ENCODE measurements around the gene KIF23. TPM values are rescaled to one million over a fixed set of nuclear protein-coding genes. Genes with fewer than 3 reads are reported as not detected.
"Not testable (repeated sequence)": the region's sequence is repeated elsewhere in the genome, so short reads cannot be mapped to it uniquely, and the experiment has no call there.

Gene KIF23
- total RNA-seq, 2 experiments from 2014 or later = 55.6 to 63.1 TPM

GRCh38 chr15:69443032-69443611, 29.0 kb downstream of the KIF23 start:
- ChIA-PET CTCF (interaction anchor here (0.6 to 1.1 kb wide), 3 partner anchors 20 to 993 kb away, joined by 3 to 5 read pairs (median 3); no protein-coding TSS in a partner anchor), POLR2A (interaction anchor here (0.6 to 1.7 kb wide), 4 partner anchors 9 to 388 kb away, joined by 3 to 19 read pairs (median 4); partner anchors contain the start of gene RPLP1)
- no peaks in the 10 kb centered on the region for H3K27me3 Mint-ChIP-seq
- H3K36me3 Mint-ChIP-seq = peaks cover 54% of the 10 kb centered on the region
- H3K4me1 Mint-ChIP-seq (ENCODE audit: low read depth) = peaks cover 17% of the 10 kb centered on the region
- intact Hi-C loops (cut with micrococcal nuclease) = loop anchor here (1.0 kb wide), 1 partner anchor 29 kb away; the partner anchor contains the start of gene KIF23
- no peak overlapping the region for H3K4me3 Mint-ChIP-seq
- H3K27ac Mint-ChIP-seq = peak overlapping the region; percentile 73
- H3K9me3 Mint-ChIP-seq = no peaks in the 10 kb centered on the region
- DNase-seq = no peak

GRCh38 chr15:69444686-69445085, 30.5 kb downstream of the KIF23 start:
- H3K9me3 Mint-ChIP-seq = no peaks in the 10 kb centered on the region
- no peak overlapping the region for H3K27ac Mint-ChIP-seq
- peaks cover 17% of the 10 kb centered on the region for H3K4me1 Mint-ChIP-seq (ENCODE audit: low read depth)
- DNase-seq = no peak
- intact Hi-C loops (cut with micrococcal nuclease) = no loop called here
- H3K4me3 Mint-ChIP-seq = no peak overlapping the region
- ChIA-PET CTCF (no interaction called here), POLR2A (no interaction called here)
- H3K36me3 Mint-ChIP-seq = peaks cover 46% of the 10 kb centered on the region
- no peaks in the 10 kb centered on the region for H3K27me3 Mint-ChIP-seq

- Mint-ChIP-seq H3K4me1 (ENCODE audit: low read depth) (peaks cover 20% of the 10 kb centered on the region), H3K9me3 (no peaks in the 10 kb centered on the region), H3K36me3 (peaks cover 33% of the 10 kb centered on the region), H3K27me3 (no peaks in the 10 kb centered on the region), H3K4me3 (no peak overlapping the region), H3K27ac (no peak overlapping the region)
- ChIA-PET CTCF (interaction anchor here (1.8 to 2.0 kb wide), 2 partner anchors 16 to 53 kb away, joined by 5 to 8 read pairs; no protein-coding TSS in a partner anchor), POLR2A (no interaction called here)
- intact Hi-C loops (cut with micrococcal nuclease) = no loop called here
- no peak for DNase-seq
Measured at GRCh38 chr15:69446953-69447352, 32.8 kb downstream of the KIF23 start.

- intact Hi-C loops (cut with micrococcal nuclease) = loop anchor here (5.0 kb wide), 2 partner anchors 633 to 647 kb away; partner anchors contain the start of gene TLE3
- DNase-seq, POLR2A ChIA-PET, H3K9me3 Mint-ChIP-seq, H3K4me3 Mint-ChIP-seq, H3K27me3 Mint-ChIP-seq, H3K27ac Mint-ChIP-seq: not testable (repeated sequence)
- Mint-ChIP-seq H3K4me1 (ENCODE audit: low read depth) (peaks cover 12% of the 10 kb centered on the region), H3K36me3 (peaks cover 49% of the 10 kb centered on the region)
- CTCF ChIA-PET = interaction anchor here (2.3 kb wide), 1 partner anchor 13 kb away, joined by 11 read pairs; no protein-coding TSS in a partner anchor
Measured at GRCh38 chr15:69450221-69450620, 36.1 kb downstream of the KIF23 start.

- Mint-ChIP-seq H3K27ac (peak overlapping the region; percentile 95), H3K36me3 (peaks cover 51% of the 10 kb centered on the region), H3K4me3 (peak overlapping the region; percentile 93), H3K27me3 (no peaks in the 10 kb centered on the region), H3K4me1 (ENCODE audit: low read depth) (peaks cover 21% of the 10 kb centered on the region), H3K9me3 (no peaks in the 10 kb centered on the region)
- ChIA-PET POLR2A (interaction anchor here (0.7 to 4.2 kb wide), 13 partner anchors 8 to 646 kb away, joined by 3 to 105 read pairs (median 11); partner anchors contain the start of genes GLCE, KIF23 and TLE3), CTCF (interaction anchor here (0.6 to 4.5 kb wide), 5 partner anchors 11 to 56 kb away, joined by 3 to 74 read pairs (median 13); no protein-coding TSS in a partner anchor)
- no peak for DNase-seq
- intact Hi-C loops (cut with micrococcal nuclease) = loop anchor here (5.0 kb wide), 2 partner anchors 634 to 646 kb away; partner anchors contain the start of gene TLE3
Measured at GRCh38 chr15:69450968-69451695, 37.0 kb downstream of the KIF23 start.

- ChIA-PET CTCF (interaction anchor here (1.2 to 4.5 kb wide), 4 partner anchors 10 to 39 kb away, joined by 3 to 74 read pairs (median 16); no protein-coding TSS in a partner anchor), POLR2A (interaction anchor here (0.8 to 4.2 kb wide), 19 partner anchors 9 to 645 kb away, joined by 3 to 105 read pairs (median 4); partner anchors contain the start of genes GLCE, KIF23 and TLE3)
- H3K27ac Mint-ChIP-seq = peak overlapping the region; percentile 95
- intact Hi-C loops (cut with micrococcal nuclease) = loop anchor here (1.0 to 5.0 kb wide), 6 partner anchors 10 to 645 kb away; partner anchors contain the start of genes GLCE, KIF23 and TLE3
- peaks cover 48% of the 10 kb centered on the region for H3K36me3 Mint-ChIP-seq
- no peaks in the 10 kb centered on the region for H3K9me3 Mint-ChIP-seq
- DNase-seq = peak; percentile 46
- H3K4me1 Mint-ChIP-seq (ENCODE audit: low read depth) = peaks cover 23% of the 10 kb centered on the region
- no peaks in the 10 kb centered on the region for H3K27me3 Mint-ChIP-seq
- peak overlapping the region; percentile 93 for H3K4me3 Mint-ChIP-seq
Measured at GRCh38 chr15:69451951-69452691, 38.0 kb downstream of the KIF23 start.

- H3K9me3 Mint-ChIP-seq = no peaks in the 10 kb centered on the region
- ChIA-PET CTCF (interaction anchor here (1.0 to 4.5 kb wide), 6 partner anchors 10 to 1014 kb away, joined by 3 to 74 read pairs (median 8); partner anchors contain the start of genes KIF23 and TLE3), POLR2A (interaction anchor here (0.7 to 4.2 kb wide), 21 partner anchors 10 to 644 kb away, joined by 3 to 105 read pairs (median 4); partner anchors contain the start of genes GLCE, KIF23 and TLE3)
- H3K36me3 Mint-ChIP-seq = peaks cover 44% of the 10 kb centered on the region
- H3K4me3 Mint-ChIP-seq = peak within 1 kb of the TSS; percentile 93
- peaks cover 23% of the 10 kb centered on the region for H3K4me1 Mint-ChIP-seq (ENCODE audit: low read depth)
- intact Hi-C loops (cut with micrococcal nuclease) = loop anchor here (1.0 to 5.0 kb wide), 6 partner anchors 9 to 644 kb away; partner anchors contain the start of genes GLCE, KIF23 and TLE3
- peak within 1 kb of the TSS; percentile 95 for H3K27ac Mint-ChIP-seq
- H3K27me3 Mint-ChIP-seq = no peaks in the 10 kb centered on the region
- peak; percentile 97 for DNase-seq
Measured at GRCh38 chr15:69452692-69453521, 38.8 kb downstream of the KIF23 start, which contains the start of gene RPLP1. RPLP1 (plus strand) TSS chr15:69452818; CDS start chr15:69452949, 131 bp downstream.

GRCh38 chr15:69454953-69455352, 40.8 kb downstream of the KIF23 start:
- POLR2A ChIA-PET = interaction anchor here (1.6 to 4.2 kb wide), 5 partner anchors 9 to 636 kb away, joined by 4 to 105 read pairs (median 28); partner anchors contain the start of genes GLCE and KIF23
- CTCF ChIA-PET = interaction anchor here (0.8 to 4.5 kb wide), 3 partner anchors 8 to 13 kb away, joined by 3 to 74 read pairs (median 3); no protein-coding TSS in a partner anchor
- peaks cover 23% of the 10 kb centered on the region for H3K4me1 Mint-ChIP-seq (ENCODE audit: low read depth)

GRCh38 chr15:69456208-69457166, 42.3 kb downstream of the KIF23 start:
- intact Hi-C loops (cut with micrococcal nuclease) = no loop called here
- H3K36me3 Mint-ChIP-seq = peaks cover 41% of the 10 kb centered on the region
- no peak overlapping the region for H3K4me3 Mint-ChIP-seq
- CTCF ChIA-PET = interaction anchor here (0.7 to 2.4 kb wide), 4 partner anchors 9 to 12 kb away, joined by 3 to 9 read pairs (median 3); no protein-coding TSS in a partner anchor
- peaks cover 22% of the 10 kb centered on the region for H3K4me1 Mint-ChIP-seq (ENCODE audit: low read depth)
- no peaks in the 10 kb centered on the region for H3K9me3 Mint-ChIP-seq
- POLR2A ChIA-PET = interaction anchor here (1.0 to 2.9 kb wide), 2 partner anchors 10 to 11 kb away, joined by 3 to 18 read pairs; no protein-coding TSS in a partner anchor
- H3K27me3 Mint-ChIP-seq = no peaks in the 10 kb centered on the region
- H3K27ac Mint-ChIP-seq = peak overlapping the region; percentile 95
- DNase-seq = no peak

More at GRCh38 chr15:69454953-69455352, 40.8 kb downstream of the KIF23 start:
- DNase-seq = no peak
- intact Hi-C loops (cut with micrococcal nuclease) = loop anchor here (5.0 kb wide), 2 partner anchors 638 to 642 kb away; partner anchors contain the start of gene TLE3
- Mint-ChIP-seq H3K9me3 (no peaks in the 10 kb centered on the region), H3K27ac (peak overlapping the region; percentile 95), H3K36me3 (peaks cover 41% of the 10 kb centered on the region), H3K27me3 (no peaks in the 10 kb centered on the region), H3K4me3 (peak overlapping the region; percentile 93)
